Measurements from ENCODE around the gene IDH3B. TPM values are rescaled to one million over a fixed set of nuclear protein-coding genes. Genes with fewer than 3 reads are reported as not detected.

Gene IDH3B
- total and polyA plus RNA-seq, 9 donors = 90.9 to 112 (median 102) TPM

DNA sequence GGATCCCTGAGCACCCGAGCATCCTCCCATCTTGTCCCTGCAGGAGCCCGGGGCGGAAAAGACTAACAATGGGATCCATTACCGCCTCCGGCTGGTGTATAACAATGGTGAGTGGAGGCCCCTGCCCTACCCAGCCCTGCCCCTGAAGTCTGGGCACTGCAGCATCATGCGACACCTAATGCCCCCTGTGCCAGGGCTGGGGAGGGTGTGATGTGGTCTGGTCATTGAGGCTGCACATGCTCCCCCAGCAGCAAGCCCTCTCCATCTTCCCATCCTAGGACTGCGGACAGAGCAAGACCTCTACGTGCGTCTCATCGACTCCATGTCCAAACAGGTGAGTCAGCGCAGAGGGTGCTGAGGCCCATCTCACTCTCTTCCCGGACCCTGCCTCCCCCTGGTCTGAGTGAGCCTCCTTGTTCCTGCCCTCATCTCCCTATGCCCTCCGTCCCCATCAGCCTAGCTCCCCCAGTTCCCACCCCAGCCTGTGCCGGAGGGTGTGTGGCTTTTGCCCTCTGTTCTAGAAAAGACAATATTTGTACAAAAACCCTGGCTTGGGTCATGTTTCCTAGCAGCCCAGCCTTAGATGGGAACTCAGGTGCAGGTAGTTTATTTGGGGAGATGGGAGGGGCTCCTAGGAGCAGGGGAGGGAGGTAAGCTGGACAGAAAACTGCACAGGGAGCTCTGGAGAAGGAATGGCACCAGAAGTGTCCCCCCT is 42.1 kb upstream of the IDH3B start:
- Histone ChIP-seq H3K9me3 (replicated peaks; ENCODE audit: control insufficient read depth, low read depth, low read length) (no peaks in the 10 kb centered on the region), H3K27ac (ENCODE audit: low read length) (no peak overlapping the region), H3K36me3 (ENCODE audit: control insufficient read depth, insufficient read depth, low read length) (no peaks in the 10 kb centered on the region), H3K27me3 (ENCODE audit: control insufficient read depth, insufficient read depth, low read length) (peaks cover 18% of the 10 kb centered on the region), H3K4me3 (ENCODE audit: low read length) (no peak overlapping the region), H3K4me1 (ENCODE audit: control insufficient read depth, insufficient read depth, low read length) (no peaks in the 10 kb centered on the region)
- WGBS (ENCODE audit: insufficient coverage) = 74% methylated on average over 12 of the region's 14 CpGs
- DNase-seq = no peak

DNA sequence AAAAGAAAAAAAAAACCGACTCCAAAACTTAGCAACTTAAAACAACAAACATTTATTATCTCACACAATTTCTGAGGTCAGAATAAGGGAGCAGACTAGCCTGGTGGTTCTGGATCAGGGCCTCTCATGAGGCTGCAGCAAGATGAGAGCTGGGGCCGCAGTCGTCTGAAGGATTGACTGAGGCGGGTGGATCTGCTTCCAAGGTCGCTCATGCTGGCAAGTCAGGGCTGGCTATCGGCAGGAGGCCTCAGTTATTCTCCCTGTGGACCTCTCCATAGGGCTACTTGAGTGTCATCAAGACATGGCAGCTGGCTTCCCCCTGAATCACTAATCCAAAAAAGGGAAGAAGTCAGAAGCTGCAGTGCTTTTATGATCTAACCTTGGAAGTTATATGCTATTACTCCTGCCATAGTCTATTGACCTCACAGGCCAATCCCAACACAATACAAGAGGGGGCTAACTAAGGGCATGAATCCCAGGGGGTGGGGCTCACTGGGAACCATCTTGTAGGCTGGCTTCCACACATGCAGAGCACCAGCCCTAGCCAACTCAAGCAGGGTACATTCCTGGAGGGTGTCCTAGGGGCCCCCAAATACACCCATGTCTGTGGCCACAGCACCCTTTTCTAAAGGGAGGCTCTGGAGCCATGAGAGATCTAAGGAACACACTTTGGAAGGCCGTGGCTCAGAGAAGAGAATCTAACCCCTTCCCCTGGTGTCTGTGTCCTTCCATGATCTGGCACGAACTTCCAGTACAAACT is 39.9 kb upstream of the IDH3B start:
- no peak for DNase-seq
- H3K36me3 ChIP-seq (ENCODE audit: control insufficient read depth, insufficient read depth, low read length) = no peaks in the 10 kb centered on the region
- H3K4me1 ChIP-seq (ENCODE audit: control insufficient read depth, insufficient read depth, low read length) = no peaks in the 10 kb centered on the region
- H3K27ac ChIP-seq (ENCODE audit: low read length) = no peak overlapping the region
- H3K4me3 ChIP-seq (ENCODE audit: low read length) = no peak overlapping the region
- peaks cover 25% of the 10 kb centered on the region for H3K27me3 ChIP-seq (ENCODE audit: control insufficient read depth, insufficient read depth, low read length)
- WGBS (ENCODE audit: insufficient coverage) = 67% methylated on average over 1 of the region's 8 CpGs
- H3K9me3 ChIP-seq (replicated peaks; ENCODE audit: control insufficient read depth, low read depth, low read length) = no peaks in the 10 kb centered on the region

DNA sequence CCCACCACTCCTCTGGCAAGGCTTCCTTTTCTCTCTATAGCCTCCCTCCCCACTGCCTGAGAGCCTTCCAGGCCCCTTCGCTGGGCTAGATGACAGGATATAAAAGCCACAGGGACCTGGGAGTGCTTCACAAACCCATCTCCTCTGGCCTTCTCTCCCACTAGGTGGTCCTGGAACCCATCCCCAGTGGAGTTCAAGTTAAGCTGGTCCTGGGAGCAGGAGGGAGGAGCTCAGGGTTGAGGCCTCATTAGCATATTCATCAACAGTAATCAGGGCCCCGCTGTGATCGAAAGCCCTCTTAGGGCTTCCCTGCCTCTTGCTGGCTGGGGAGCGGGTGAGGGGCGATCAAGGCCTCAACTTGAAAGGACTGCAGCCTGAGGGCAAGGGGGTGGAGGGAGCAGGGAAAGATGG is 37.7 kb upstream of the IDH3B start:
- H3K27me3 ChIP-seq (ENCODE audit: control insufficient read depth, insufficient read depth, low read length) = peaks cover 27% of the 10 kb centered on the region
- no peak for DNase-seq
- no peak overlapping the region for H3K27ac ChIP-seq (ENCODE audit: low read length)
- no peaks in the 10 kb centered on the region for H3K4me1 ChIP-seq (ENCODE audit: control insufficient read depth, insufficient read depth, low read length)
- no peaks in the 10 kb centered on the region for H3K9me3 ChIP-seq (replicated peaks; ENCODE audit: control insufficient read depth, low read depth, low read length)
- 17% methylated on average over 1 of the region's 5 CpGs for WGBS (ENCODE audit: insufficient coverage)
- H3K36me3 ChIP-seq (ENCODE audit: control insufficient read depth, insufficient read depth, low read length) = no peaks in the 10 kb centered on the region
- H3K4me3 ChIP-seq (ENCODE audit: low read length) = no peak overlapping the region

DNA sequence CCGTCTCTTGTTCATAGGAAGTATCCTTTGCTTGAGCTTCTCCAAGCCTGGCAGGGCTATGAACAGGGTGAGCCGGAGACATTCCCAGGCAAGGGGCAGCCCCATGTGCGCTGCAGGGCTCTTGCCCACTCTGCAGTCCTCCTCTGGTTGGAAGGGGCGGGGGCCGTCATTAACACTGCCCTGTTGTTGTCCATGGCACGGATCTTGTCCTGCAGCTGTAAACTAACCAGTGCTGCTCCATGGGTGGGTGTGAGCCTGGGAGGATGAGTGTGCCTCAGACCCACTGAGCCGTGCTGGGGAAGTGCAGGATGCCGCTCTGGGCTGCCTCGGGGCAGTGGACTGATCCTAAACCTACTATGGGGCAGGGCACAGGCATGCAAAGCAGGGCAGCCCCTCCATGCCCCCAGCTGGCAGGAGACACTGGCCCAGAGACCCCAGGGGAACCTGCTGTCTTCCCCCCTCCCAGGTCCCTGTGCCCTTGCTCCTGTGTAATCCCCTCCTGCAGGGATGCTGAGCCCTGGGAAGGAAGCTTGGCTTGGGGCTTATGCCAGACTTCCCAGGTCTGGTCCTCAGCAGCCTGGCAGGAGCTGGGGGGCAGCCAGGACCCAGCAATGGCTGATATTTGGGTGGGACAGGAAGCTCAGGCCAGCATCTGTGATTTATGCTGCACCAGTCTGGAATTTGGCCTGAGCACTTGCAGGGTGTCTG is 37.1 kb upstream of the IDH3B start:
- Histone ChIP-seq H3K36me3 (ENCODE audit: control insufficient read depth, insufficient read depth, low read length) (no peaks in the 10 kb centered on the region), H3K27me3 (ENCODE audit: control insufficient read depth, insufficient read depth, low read length) (peaks cover 32% of the 10 kb centered on the region), H3K9me3 (replicated peaks; ENCODE audit: control insufficient read depth, low read depth, low read length) (no peaks in the 10 kb centered on the region), H3K4me1 (ENCODE audit: control insufficient read depth, insufficient read depth, low read length) (no peaks in the 10 kb centered on the region), H3K27ac (ENCODE audit: low read length) (no peak overlapping the region), H3K4me3 (ENCODE audit: low read length) (no peak overlapping the region)
- 21% methylated on average over 9 of the region's 9 CpGs for WGBS (ENCODE audit: insufficient coverage)
- DNase-seq = no peak

DNA sequence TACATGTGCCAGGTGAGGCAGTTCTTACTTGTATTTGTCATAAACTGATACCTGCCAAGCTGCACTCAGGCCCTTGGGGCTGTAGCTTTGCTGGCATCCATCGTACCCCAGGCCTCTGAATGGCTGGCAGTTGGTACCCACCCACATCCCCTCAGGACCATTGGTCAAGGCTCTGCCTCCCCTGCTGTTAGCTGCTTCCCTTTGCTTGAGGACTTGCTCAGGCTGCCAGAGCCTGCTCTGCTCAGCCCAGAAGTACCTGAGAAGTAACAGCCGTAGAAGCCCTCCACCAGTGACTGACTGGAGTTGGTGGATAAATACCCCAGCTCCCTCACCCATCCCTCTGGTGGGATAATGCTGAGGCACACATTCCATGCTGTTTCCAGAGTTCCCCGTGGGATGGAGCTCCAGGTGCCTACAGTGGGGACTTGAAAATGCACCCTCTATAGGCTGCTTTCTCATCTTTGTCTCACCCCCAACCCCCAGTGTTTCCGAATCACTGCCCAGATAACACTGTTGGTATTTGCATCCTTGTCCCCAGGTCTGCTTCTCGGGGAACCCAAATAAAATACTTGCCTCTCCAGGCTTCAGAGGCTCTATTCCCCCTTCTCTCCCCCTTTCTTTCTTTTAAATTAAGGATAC is 35.9 kb upstream of the IDH3B start:
- Histone ChIP-seq H3K27me3 (ENCODE audit: control insufficient read depth, insufficient read depth, low read length) (peaks cover 41% of the 10 kb centered on the region), H3K9me3 (replicated peaks; ENCODE audit: control insufficient read depth, low read depth, low read length) (no peaks in the 10 kb centered on the region), H3K27ac (ENCODE audit: low read length) (no peak overlapping the region), H3K4me1 (ENCODE audit: control insufficient read depth, insufficient read depth, low read length) (no peaks in the 10 kb centered on the region), H3K36me3 (ENCODE audit: control insufficient read depth, insufficient read depth, low read length) (no peaks in the 10 kb centered on the region), H3K4me3 (ENCODE audit: low read length) (no peak overlapping the region)
- no peak for DNase-seq
- 56% methylated on average over 4 of the region's 5 CpGs for WGBS (ENCODE audit: insufficient coverage)

DNA sequence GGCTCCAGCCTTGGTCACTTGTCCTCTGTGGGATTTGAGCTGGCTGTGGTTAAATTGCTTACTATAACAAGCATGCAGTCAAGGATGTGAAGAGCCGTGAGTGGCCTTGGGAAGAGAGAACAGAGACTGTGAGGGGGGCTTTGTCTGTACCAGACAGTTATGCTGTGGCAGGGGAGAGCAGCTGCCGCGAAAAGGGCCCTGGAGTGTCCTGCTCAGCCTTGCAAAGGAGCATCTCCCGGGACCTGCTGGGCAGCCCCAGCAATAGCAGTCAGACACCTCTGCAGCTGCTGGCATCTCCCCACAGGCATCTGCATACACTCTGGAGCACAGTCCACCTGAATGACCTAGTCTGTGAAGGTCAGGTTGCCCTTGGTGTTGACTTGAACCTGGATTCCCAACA is 34.9 kb upstream of the IDH3B start:
- Histone ChIP-seq H3K4me1 (ENCODE audit: control insufficient read depth, insufficient read depth, low read length) (peaks cover 2% of the 10 kb centered on the region), H3K27ac (ENCODE audit: low read length) (no peak overlapping the region), H3K36me3 (ENCODE audit: control insufficient read depth, insufficient read depth, low read length) (no peaks in the 10 kb centered on the region), H3K9me3 (replicated peaks; ENCODE audit: control insufficient read depth, low read depth, low read length) (no peaks in the 10 kb centered on the region), H3K27me3 (ENCODE audit: control insufficient read depth, insufficient read depth, low read length) (peaks cover 50% of the 10 kb centered on the region), H3K4me3 (ENCODE audit: low read length) (no peak overlapping the region)
- WGBS (ENCODE audit: insufficient coverage) = 37% methylated on average over 4 of the region's 4 CpGs
- DNase-seq = no peak

DNA sequence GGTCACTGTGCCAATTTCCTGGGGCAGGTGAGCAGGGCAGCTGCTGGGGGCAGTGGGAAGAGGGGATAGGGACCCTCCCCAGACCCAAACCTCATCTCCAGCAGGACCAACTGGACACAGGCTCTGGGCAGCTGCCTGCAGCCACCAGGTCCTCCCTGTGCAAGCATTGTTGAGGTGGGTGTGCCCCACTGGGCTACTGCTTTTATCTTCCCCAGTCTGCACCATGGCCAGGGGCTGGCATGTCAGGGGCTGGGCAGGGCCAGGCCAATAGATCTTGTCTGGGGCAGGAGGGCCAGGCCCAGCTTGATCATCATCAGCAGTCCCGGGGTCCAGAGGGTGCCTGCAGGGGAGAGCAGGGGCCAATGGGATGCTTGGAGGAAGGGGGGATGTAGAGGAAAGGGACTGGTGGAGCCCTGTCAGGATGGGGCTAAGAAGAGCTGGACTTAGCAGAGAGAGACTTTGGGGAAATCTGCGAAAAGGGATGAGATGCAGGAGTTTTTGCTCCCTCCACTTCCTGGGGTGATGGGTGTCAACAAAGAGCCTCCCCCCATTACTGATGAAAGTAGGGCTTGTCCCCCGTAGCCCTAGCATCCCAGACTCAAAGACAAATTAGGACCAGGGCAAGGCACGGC is 34.3 kb upstream of the IDH3B start:
- peaks cover 56% of the 10 kb centered on the region for H3K27me3 ChIP-seq (ENCODE audit: control insufficient read depth, insufficient read depth, low read length)
- 70% methylated on average over 2 of the region's 4 CpGs for WGBS (ENCODE audit: insufficient coverage)
- peaks cover 2% of the 10 kb centered on the region for H3K4me1 ChIP-seq (ENCODE audit: control insufficient read depth, insufficient read depth, low read length)
- H3K27ac ChIP-seq (ENCODE audit: low read length) = no peak overlapping the region
- H3K4me3 ChIP-seq (ENCODE audit: low read length) = no peak overlapping the region
- H3K9me3 ChIP-seq (replicated peaks; ENCODE audit: control insufficient read depth, low read depth, low read length) = no peaks in the 10 kb centered on the region
- no peak for DNase-seq
- H3K36me3 ChIP-seq (ENCODE audit: control insufficient read depth, insufficient read depth, low read length) = no peaks in the 10 kb centered on the region

DNA sequence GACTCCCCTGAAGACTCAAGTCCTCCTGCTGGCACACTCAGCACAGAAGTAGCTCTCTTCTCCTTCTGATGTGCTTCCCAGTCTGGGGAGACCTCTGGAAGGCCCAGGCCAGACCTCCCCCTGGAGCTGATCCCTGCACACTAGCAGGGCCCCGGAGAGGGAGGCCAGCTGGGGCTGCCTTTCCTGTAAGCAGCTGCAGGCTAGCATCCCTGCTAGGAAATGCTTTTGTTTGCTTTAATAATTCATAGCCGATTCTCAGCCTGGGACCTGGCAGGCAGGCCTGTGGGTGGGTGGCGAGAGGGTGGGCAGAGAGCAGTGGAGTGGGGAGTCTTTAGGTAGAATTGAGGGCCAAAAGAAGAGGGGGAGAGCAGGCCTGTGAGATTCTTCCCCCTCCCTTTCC is 33.8 kb upstream of the IDH3B start:
- DNase-seq = no peak
- Histone ChIP-seq H3K36me3 (ENCODE audit: control insufficient read depth, insufficient read depth, low read length) (no peaks in the 10 kb centered on the region), H3K4me1 (ENCODE audit: control insufficient read depth, insufficient read depth, low read length) (peaks cover 2% of the 10 kb centered on the region), H3K4me3 (ENCODE audit: low read length) (no peak overlapping the region), H3K27me3 (ENCODE audit: control insufficient read depth, insufficient read depth, low read length) (peaks cover 57% of the 10 kb centered on the region), H3K9me3 (replicated peaks; ENCODE audit: control insufficient read depth, low read depth, low read length) (no peaks in the 10 kb centered on the region), H3K27ac (ENCODE audit: low read length) (no peak overlapping the region)
- 11% methylated on average over 3 of the region's 3 CpGs for WGBS (ENCODE audit: insufficient coverage)

DNA sequence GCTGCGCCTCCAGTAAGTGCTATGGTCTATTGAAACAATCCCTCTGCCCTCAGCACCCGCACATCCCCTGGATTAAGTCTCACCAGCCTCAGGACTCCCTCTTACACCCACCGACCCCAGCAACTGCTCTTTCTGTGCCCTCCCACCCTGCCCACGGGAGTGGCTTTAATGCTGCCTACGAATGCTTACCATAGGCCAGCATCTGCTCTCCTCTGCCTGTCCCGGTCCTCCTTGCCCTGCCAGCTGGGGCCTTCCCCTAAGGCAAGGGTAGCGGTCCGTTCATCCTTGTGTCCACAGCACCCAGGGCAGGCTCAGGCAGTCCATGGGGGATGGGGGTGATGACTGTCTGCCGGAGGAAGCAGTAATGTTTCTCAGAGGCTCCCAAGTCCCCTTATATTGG is 32.6 kb upstream of the IDH3B start:
- Histone ChIP-seq H3K27me3 (ENCODE audit: control insufficient read depth, insufficient read depth, low read length) (peaks cover 60% of the 10 kb centered on the region), H3K27ac (ENCODE audit: low read length) (no peak overlapping the region), H3K9me3 (replicated peaks; ENCODE audit: control insufficient read depth, low read depth, low read length) (no peaks in the 10 kb centered on the region), H3K4me3 (ENCODE audit: low read length) (no peak overlapping the region), H3K4me1 (ENCODE audit: control insufficient read depth, insufficient read depth, low read length) (peaks cover 8% of the 10 kb centered on the region), H3K36me3 (ENCODE audit: control insufficient read depth, insufficient read depth, low read length) (no peaks in the 10 kb centered on the region)
- DNase-seq = no peak
- WGBS (ENCODE audit: insufficient coverage) = 82% methylated on average over 7 of the region's 9 CpGs

Data from muscle of leg (tissue), 11 donors.